Measurements from ENCODE around the gene NPPC. TPM values are rescaled to one million over a fixed set of nuclear protein-coding genes. Genes with fewer than 3 reads are reported as not detected.

The NPPC gene
- total and polyA plus RNA-seq, 2 of the 8 experiments (the other 6 are each of a cell fraction or from before 2014, with no cell fraction given): 1.3 to 4.7 TPM

GRCh38 chr2:231917280-231918066, 8.7 kb downstream of the NPPC start:
- H3K79me2 ChIP-seq (ENCODE audit: control insufficient read depth in 1 of 2, insufficient read depth in 2 of 2, low read length in 2 of 2): no peaks in the 10 kb centered on the region
- ChIA-PET CTCF (ENCODE audit: partially characterized antibody) (interaction anchor here (0.6 to 17.2 kb wide), 13 partner anchors 8 to 448 kb away, joined by 3 to 220 read pairs (median 4); no protein-coding TSS in a partner anchor), POLR2A (ENCODE audit: partially characterized antibody) (interaction anchor here (1.8 kb wide), 1 partner anchor 8 kb away, joined by 3 read pairs; no protein-coding TSS in a partner anchor)
- DNase-seq (ENCODE audit: low read depth in 1 of 2, low spot score in 2 of 2) (no peak), FAIRE-seq (no peak)
- no peak overlapping the region for H3K14ac ChIP-seq (ENCODE audit: insufficient read length)
- no peak overlapping the region for H4K91ac ChIP-seq (replicated peaks; ENCODE audit: insufficient read length, low read length)
- peaks cover 0 to 2% (median 0%) of the 10 kb centered on the region in 4 experiments; a peak in 1 of 7 replicates for H3K4me1 ChIP-seq (replicated peaks in 1 of 4; ENCODE audit: control insufficient read depth in 3 of 4, insufficient read depth in 4 of 4, low read length in 3 of 4)
- H4K20me1 ChIP-seq (replicated peaks in 1 of 2; ENCODE audit: control insufficient read depth in 1 of 2, insufficient read depth in 2 of 2, low read length in 2 of 2): no peaks in the 10 kb centered on the region
- H3K79me1 ChIP-seq (ENCODE audit: low read depth, low read length): no peaks in the 10 kb centered on the region
- no peak overlapping the region for H2BK15ac ChIP-seq (ENCODE audit: low read length)
- no peaks in the 10 kb centered on the region for H3K9me3 ChIP-seq (ENCODE audit: insufficient read depth in 2 of 2, low read depth in 1 of 2, low read length in 1 of 2)
- H4K5ac ChIP-seq (ENCODE audit: insufficient read length, low read depth, low read length): no peak overlapping the region
- no peak overlapping the region for H3K23ac ChIP-seq (ENCODE audit: insufficient read length)
- no peak overlapping the region for H2BK5ac ChIP-seq (ENCODE audit: low read depth, low read length)
- H3K36me3 ChIP-seq (ENCODE audit: control insufficient read depth in 2 of 4, insufficient read depth in 4 of 4, low read length in 3 of 4): no peaks in the 10 kb centered on the region
- H3K18ac ChIP-seq (ENCODE audit: extremely low read depth, low read length): no peak overlapping the region
- H3K4ac ChIP-seq (replicated peaks; ENCODE audit: insufficient read length, low read depth, low read length): no peak overlapping the region
- no peak overlapping the region for H2BK120ac ChIP-seq (replicated peaks; ENCODE audit: low read depth, low read length)
- 87% methylated on average over 10 of the region's 10 CpGs; no CpG with 5 or more reads in 1 of the 2 experiments for WGBS, 2 experiments (ENCODE audit: extremely low coverage in 1 of 2, insufficient coverage in 1 of 2, insufficient read length in 1 of 2, insufficient replicate concordance in 2 of 2, low coverage in 1 of 2, low lambda C conversion rate in 2 of 2, missing lambda C conversion rate in 1 of 2)
- H2AK5ac ChIP-seq (ENCODE audit: low read depth, low read length): no peak overlapping the region
- 0 out of 2 replicates have a peak, but pooled peaks cover 2% of the 10 kb centered on the region for H3K23me2 ChIP-seq (ENCODE audit: low read depth, low read length)
- H2BK20ac ChIP-seq (ENCODE audit: low read length): no peak overlapping the region; the same call in 1 of the 2 replicates
- no peak overlapping the region for H4K8ac ChIP-seq (ENCODE audit: extremely low read depth, insufficient read depth, low read length)
- no peak overlapping the region for H2BK12ac ChIP-seq (ENCODE audit: low read depth, low read length)
- no peak overlapping the region for H3K27ac ChIP-seq (ENCODE audit: low read depth, low read length)
- H3K27me3 ChIP-seq (replicated peaks in 1 of 4; ENCODE audit: control insufficient read depth in 3 of 4, extremely low read depth in 1 of 4, insufficient read depth in 3 of 4, low read length in 3 of 4): no peaks in the 10 kb centered on the region
- H3K4me2 ChIP-seq (ENCODE audit: insufficient read depth in 1 of 2, low read depth in 2 of 2, low read length in 2 of 2): no peak overlapping the region
- no peak overlapping the region for H3K4me3 ChIP-seq (ENCODE audit: extremely low read depth in 1 of 4, insufficient read depth in 2 of 4, low read depth in 3 of 4, low read length in 4 of 4)
- H3K9ac ChIP-seq (replicated peaks in 1 of 4; ENCODE audit: extremely low read depth in 1 of 4, low read depth in 3 of 4, low read length in 3 of 4): no peak overlapping the region
- H2AFZ ChIP-seq (ENCODE audit: low read length): no peak overlapping the region
- no peak overlapping the region for H3K56ac ChIP-seq (replicated peaks; ENCODE audit: insufficient read length, low read depth, low read length)
- TF ChIP-seq SP1 (IDR thresholded peaks at IDR 0.05; ENCODE audit: low read depth, low read length) (no peak), NANOG (IDR thresholded peaks at IDR 0.05; ENCODE audit: insufficient read depth, low read depth, low read length, poor library complexity, severe bottlenecking) (no peak), HDAC2 (IDR thresholded peaks at IDR 0.05; ENCODE audit: borderline replicate concordance in 1 of 2, low read depth in 2 of 2, low read length in 2 of 2) (no peak), BRCA1 (IDR thresholded peaks at IDR 0.05; ENCODE audit: low read depth, low read length) (no peak)

Data from H1 (cell line).